A673 (cell line): ENCODE data around the gene TBC1D16. TPM values are rescaled to one million over a fixed set of nuclear protein-coding genes. Genes with fewer than 3 reads are reported as not detected.

Source experiments
- BruUV-seq: library from RNA; stranded (reverse); fragments of 400-500 nt; replicated peaks from 2 replicates; lab custom pipeline; 2021; lab: Mats Ljungman, UMichigan
- CTCF ChIA-PET: fragments of 300-600 bp; sonication (Branson Sonifier 250); formaldehyde crosslinking; loops from one replicate; lab custom pipeline; 2022; ENCODE audit warnings: antibody characterized with exemption; lab: Charles Lee
- POLR2A ChIA-PET: fragments of 300-600 bp; sonication (Branson Sonifier 250); formaldehyde crosslinking; loops from one replicate; lab custom pipeline; 2022; ENCODE audit warnings: antibody characterized with exemption; ENCODE audit not compliant: low non-redundant PET; lab: Charles Lee
- DNase-seq: peaks from one replicate; pipeline ENCODE4 v3.0.0-alpha.2; 2015; ENCODE audit warnings: low spot score
- H3K27ac ChIP-seq: fragments of 200-600 bp; sonication (generic); 2 replicates; pipeline ENCODE4 v1.5.1; 2016; ENCODE audit warnings: mixed run types, low read depth, mild to moderate bottlenecking, mixed read lengths, antibody characterized with exemption, low read length; ENCODE audit not compliant: poor library complexity, severe bottlenecking
- H3K27me3 ChIP-seq: fragments of 200-600 bp; sonication (generic); replicated peaks from 2 replicates; pipeline ENCODE4 v1.6.1; 2017; ENCODE audit warnings: mixed run types, low read depth, mild to moderate bottlenecking, mixed read lengths, antibody characterized with exemption, low read length; ENCODE audit not compliant: insufficient read depth, poor library complexity
- H3K36me3 ChIP-seq: fragments of 200-600 bp; sonication (generic); 2 replicates; pipeline ENCODE4 v1.6.1; 2016; ENCODE audit warnings: mixed run types, mild to moderate bottlenecking, mixed read lengths, antibody characterized with exemption, low read length; ENCODE audit not compliant: insufficient read depth, poor library complexity, severe bottlenecking
- H3K4me1 ChIP-seq: fragments of 200-600 bp; sonication (generic); 2 replicates; pipeline ENCODE4 v1.6.1; 2017; ENCODE audit warnings: mixed run types, mild to moderate bottlenecking, mixed read lengths, antibody characterized with exemption, low read length; ENCODE audit not compliant: insufficient read depth, poor library complexity, severe bottlenecking
- H3K4me3 ChIP-seq: fragments of 200-600 bp; sonication (generic); 2 replicates; pipeline ENCODE4 v1.5.1; 2016; ENCODE audit warnings: low read depth, mixed run types, mild to moderate bottlenecking, mixed read lengths, low read length; ENCODE audit not compliant: poor library complexity, severe bottlenecking
- H3K9me3 ChIP-seq: fragments of 200-600 bp; sonication (generic); 2 replicates; pipeline ENCODE4 v1.6.1; 2016; ENCODE audit warnings: mixed run types, low read depth, mild to moderate bottlenecking, mixed read lengths, antibody characterized with exemption, low read length; ENCODE audit not compliant: poor library complexity, severe bottlenecking
- EZH2 ChIP-seq: fragments of 200-600 bp; sonication (generic); IDR thresholded peaks from 2 replicates; pipeline ENCODE4 v1.6.1; 2017; ENCODE audit warnings: borderline replicate concordance, low read depth, mild to moderate bottlenecking, mixed read lengths, antibody characterized with exemption, low read length; ENCODE audit not compliant: poor library complexity, severe bottlenecking
- intact Hi-C: fragments of 100-400 bp; cut with micrococcal nuclease; formaldehyde crosslinking; loops from one replicate; pipeline ENCODE4 v1.10.0; 2022; ENCODE audit not compliant: unreplicated experiment
- total RNA-seq: library from RNA; stranded (reverse); gene quantifications from 2 replicates; pipeline ENCODE4 v1.2.3, GENCODE V29; 2021
- TF ChIP-seq, protein P1 (sequence below): fragments of 300-800, 200-600 bp; sonication (generic); conservative IDR thresholded peaks from 2 replicates; pipeline ENCODE4 v1.5.1; 2017; ENCODE audit warnings: low read depth, mild to moderate bottlenecking, antibody characterized with exemption, low read length, moderate library complexity, mixed read lengths

TBC1D16 gene
- total RNA-seq, 1 experiment from 2014 or later: 49.1 TPM

GRCh38 chr17:79919164-79919585 is 116.5 kb downstream of the TBC1D16 start:
- Histone ChIP-seq H3K4me3 (no peak overlapping the region), H3K36me3 (no peaks in the 10 kb centered on the region), H3K4me1 (peaks cover 7% of the 10 kb centered on the region), H3K27me3 (no peaks in the 10 kb centered on the region), H3K27ac (no peak overlapping the region), H3K9me3 (no peaks in the 10 kb centered on the region)
- no TSS peak for BruUV-seq
- DNase-seq: no peak
- intact Hi-C loops: no loop called here
- ChIA-PET CTCF (interaction anchor here (0.6 kb wide), 1 partner anchor 85 kb away, joined by 3 read pairs; no protein-coding TSS in a partner anchor), POLR2A (no interaction called here)
- TF ChIP-seq EZH2: no peak

DNA sequence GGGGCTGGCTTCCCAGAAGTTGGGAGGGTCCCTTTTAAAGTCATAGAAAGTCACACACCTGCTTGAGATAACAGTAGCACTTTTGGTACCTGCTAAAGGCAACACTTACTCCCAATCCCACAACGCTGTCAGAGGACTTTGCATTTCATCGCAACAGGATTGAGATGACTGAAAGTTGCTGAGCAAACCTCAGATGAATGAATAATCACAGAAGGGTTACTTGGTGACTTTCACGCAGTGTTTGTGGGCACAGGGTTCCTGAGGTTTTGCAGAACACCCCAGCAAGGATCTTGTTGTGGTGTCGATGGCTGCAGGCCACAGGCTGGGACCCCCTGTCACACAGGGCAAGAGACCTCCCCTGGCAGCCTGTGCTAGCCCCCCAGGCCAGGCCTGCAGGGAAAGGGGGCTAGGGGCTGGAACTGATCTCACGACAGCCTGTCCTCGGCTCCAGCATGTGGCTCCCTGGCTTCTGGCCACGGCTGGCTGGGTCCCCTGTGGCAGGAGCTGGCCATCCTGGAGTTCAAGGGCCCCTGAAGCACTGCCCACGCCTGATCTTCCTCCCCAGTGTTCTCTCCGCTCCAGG is 117.0 kb downstream of the TBC1D16 start:
- DNase-seq: no peak
- POLR2A ChIA-PET: no interaction called here
- Histone ChIP-seq H3K4me3 (no peak overlapping the region), H3K36me3 (no peaks in the 10 kb centered on the region), H3K27me3 (no peaks in the 10 kb centered on the region), H3K9me3 (no peaks in the 10 kb centered on the region), H3K27ac (no peak overlapping the region), H3K4me1 (peaks cover 7% of the 10 kb centered on the region)
- TF ChIP-seq, protein P1, sequence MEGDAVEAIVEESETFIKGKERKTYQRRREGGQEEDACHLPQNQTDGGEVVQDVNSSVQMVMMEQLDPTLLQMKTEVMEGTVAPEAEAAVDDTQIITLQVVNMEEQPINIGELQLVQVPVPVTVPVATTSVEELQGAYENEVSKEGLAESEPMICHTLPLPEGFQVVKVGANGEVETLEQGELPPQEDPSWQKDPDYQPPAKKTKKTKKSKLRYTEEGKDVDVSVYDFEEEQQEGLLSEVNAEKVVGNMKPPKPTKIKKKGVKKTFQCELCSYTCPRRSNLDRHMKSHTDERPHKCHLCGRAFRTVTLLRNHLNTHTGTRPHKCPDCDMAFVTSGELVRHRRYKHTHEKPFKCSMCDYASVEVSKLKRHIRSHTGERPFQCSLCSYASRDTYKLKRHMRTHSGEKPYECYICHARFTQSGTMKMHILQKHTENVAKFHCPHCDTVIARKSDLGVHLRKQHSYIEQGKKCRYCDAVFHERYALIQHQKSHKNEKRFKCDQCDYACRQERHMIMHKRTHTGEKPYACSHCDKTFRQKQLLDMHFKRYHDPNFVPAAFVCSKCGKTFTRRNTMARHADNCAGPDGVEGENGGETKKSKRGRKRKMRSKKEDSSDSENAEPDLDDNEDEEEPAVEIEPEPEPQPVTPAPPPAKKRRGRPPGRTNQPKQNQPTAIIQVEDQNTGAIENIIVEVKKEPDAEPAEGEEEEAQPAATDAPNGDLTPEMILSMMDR: no peak
- TF ChIP-seq EZH2: no peak
- intact Hi-C loops: no loop called here
- BruUV-seq: no TSS peak
- CTCF ChIA-PET: no interaction called here

DNA sequence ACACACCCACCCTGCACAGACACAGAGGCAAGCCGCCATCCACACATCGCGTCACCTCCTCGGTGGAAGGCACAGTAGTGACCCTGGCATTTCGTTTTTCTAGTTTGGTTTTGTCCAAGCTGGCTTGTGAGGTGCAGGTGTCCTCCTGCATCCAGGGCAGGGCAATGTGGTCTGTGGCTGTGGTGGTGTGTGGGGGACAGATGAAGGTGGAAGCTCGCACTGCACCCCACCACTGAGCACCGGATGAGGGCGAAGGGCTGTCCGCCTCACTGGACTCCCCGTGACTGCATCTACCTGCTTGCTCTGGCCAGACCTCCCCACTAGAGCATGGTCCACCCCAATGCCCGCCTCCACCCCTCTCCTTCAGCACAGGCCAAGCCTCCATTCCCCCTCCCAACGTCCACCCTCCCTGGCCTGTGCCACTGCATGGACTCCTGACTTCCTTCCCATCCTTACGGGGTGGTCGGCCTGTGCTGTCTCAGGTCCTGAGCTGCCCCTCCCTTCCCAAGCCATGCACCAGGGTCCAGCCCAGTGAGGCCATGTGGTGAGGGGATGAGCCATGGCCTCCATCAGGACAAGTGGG is 117.7 kb downstream of the TBC1D16 start:
- no TSS peak for BruUV-seq
- CTCF ChIA-PET: no interaction called here
- intact Hi-C loops: no loop called here

More for the DNA sequence above, 117.7 kb downstream of the TBC1D16 start:
- Histone ChIP-seq H3K27me3 (no peaks in the 10 kb centered on the region), H3K36me3 (no peaks in the 10 kb centered on the region), H3K4me1 (peaks cover 7% of the 10 kb centered on the region), H3K4me3 (no peak overlapping the region), H3K9me3 (no peaks in the 10 kb centered on the region), H3K27ac (no peak overlapping the region)
- TF ChIP-seq EZH2: no peak
- TF ChIP-seq, protein P1: no peak
- POLR2A ChIA-PET: no interaction called here
- DNase-seq: no peak
